Endodermal cell (in vitro differentiated cells): ENCODE measurements around the gene STX8. TPM values are rescaled to one million over a fixed set of nuclear protein-coding genes. Genes with fewer than 3 reads are reported as not detected.

Experiments used
- DNase-seq: peaks from one replicate; pipeline ENCODE4 v3.0.0-alpha.2; 2017
- H3K27ac ChIP-seq: 2 replicates; pipeline ENCODE4 v1.5.1; 2013; ENCODE audit warnings: mild to moderate bottlenecking, low read depth, low read length, moderate library complexity
- H3K27me3 ChIP-seq: 2 replicates; pipeline ENCODE4 v1.6.1; 2013; ENCODE audit warnings: mild to moderate bottlenecking, low read length, moderate library complexity; ENCODE audit not compliant: insufficient read depth, control insufficient read depth, poor library complexity, severe bottlenecking
- H3K36me3 ChIP-seq: 2 replicates; pipeline ENCODE4 v1.7.0; 2013; ENCODE audit warnings: mild to moderate bottlenecking, low read length, moderate library complexity; ENCODE audit not compliant: control insufficient read depth, insufficient read depth
- H3K4me1 ChIP-seq: one replicate; pipeline ENCODE4 v1.7.0; 2013; ENCODE audit warnings: low read length; ENCODE audit not compliant: control insufficient read depth, insufficient read depth
- H3K4me3 ChIP-seq: 2 replicates; pipeline ENCODE4 v1.5.1; 2013; ENCODE audit warnings: mild to moderate bottlenecking, low read length, moderate library complexity
- H3K9ac ChIP-seq: 2 replicates; pipeline ENCODE4 v1.6.1; 2013; ENCODE audit warnings: mild to moderate bottlenecking, low read length, moderate library complexity; ENCODE audit not compliant: poor library complexity, severe bottlenecking; ENCODE audit errors: extremely low read depth
- H3K9me3 ChIP-seq: 2 replicates; pipeline ENCODE4 v1.6.1; 2013; ENCODE audit warnings: mild to moderate bottlenecking, low read length, moderate library complexity; ENCODE audit not compliant: control insufficient read depth
- H3K27ac Mint-ChIP-seq: 2 replicates; pipeline ENCODE4 v1.8.0; 2020; ENCODE audit warnings: mixed read lengths
- H3K27me3 Mint-ChIP-seq: 2 replicates; pipeline ENCODE4 v1.8.0; 2021; ENCODE audit warnings: mild to moderate bottlenecking, mixed read lengths; ENCODE audit not compliant: insufficient read depth
- H3K36me3 Mint-ChIP-seq: 2 replicates; pipeline ENCODE4 v1.8.0; 2020; ENCODE audit warnings: low read depth, mixed read lengths
- H3K4me1 Mint-ChIP-seq: 2 replicates; pipeline ENCODE4 v1.8.0; 2020; ENCODE audit warnings: mixed read lengths
- H3K4me3 Mint-ChIP-seq: 2 replicates; pipeline ENCODE4 v1.8.0; 2020; ENCODE audit warnings: mild to moderate bottlenecking, moderate library complexity, mixed read lengths
- H3K9me3 Mint-ChIP-seq: 2 replicates; pipeline ENCODE4 v1.8.0; 2020; ENCODE audit warnings: mild to moderate bottlenecking, mixed read lengths
- CTCF ChIP-seq: fragments of 200-600 bp; sonication (generic); conservative IDR thresholded peaks from 2 replicates; pipeline ENCODE4 v1.5.0; 2021; ENCODE audit warnings: antibody characterized with exemption, mild to moderate bottlenecking
- WGBS, 2 experiments: methylation state at CpG; one replicate each; pipeline versions ENCODE4 v1.1.5 to v1.1.7; 2013; ENCODE audit warnings: missing lambda C conversion rate in 2 of 2, mixed read lengths in 1 of 2; ENCODE audit not compliant: insufficient coverage in 1 of 2, insufficient read length in 1 of 2; 5-methylcytosine and 5-hydroxymethylcytosine counted together
- total RNA-seq, 2 donors: library from RNA; stranded (reverse); fragmentation: NEBNext Ultra II Directional in 1 of 2; extraction: Animal tissue kit (Norgen Biotek cat#: 25700) in 1 of 2; gene quantifications; 2 replicates in 1 of 2; 3 replicates in 1 of 2; pipeline ENCODE4 v1.2.1, GENCODE V29; 2021

STX8 gene
- total RNA-seq, 2 donors from 2014 or later = 82.5 to 98.2 TPM

GRCh38 chr17:9224485-9224884 lies 351.1 kb downstream of the STX8 start:
- peaks cover 11% of the 10 kb centered on the region for H3K4me1 ChIP-seq

GRCh38 chr17:9223531-9223930 lies 352.1 kb downstream of the STX8 start:
- H3K27ac Mint-ChIP-seq = no peak overlapping the region
- no peak for DNase-seq
- no peaks in the 10 kb centered on the region for H3K27me3 Mint-ChIP-seq
- 75 to 100% methylated on average over 2 to 8 of the region's 8 CpGs for WGBS, 2 experiments
- Histone ChIP-seq H3K36me3 (peaks cover 23% of the 10 kb centered on the region), H3K9me3 (no peaks in the 10 kb centered on the region), H3K4me1 (peaks cover 11% of the 10 kb centered on the region), H3K4me3 (no peak overlapping the region), H3K27me3 (no peaks in the 10 kb centered on the region), H3K9ac (no peak overlapping the region), H3K27ac (no peak overlapping the region)
- H3K9me3 Mint-ChIP-seq = no peaks in the 10 kb centered on the region
- H3K4me3 Mint-ChIP-seq = no peak overlapping the region
- H3K36me3 Mint-ChIP-seq = peaks cover 7% of the 10 kb centered on the region
- TF ChIP-seq CTCF = no peak
- H3K4me1 Mint-ChIP-seq = peaks cover 13% of the 10 kb centered on the region

More at GRCh38 chr17:9224485-9224884, 351.1 kb downstream of the STX8 start:
- Histone ChIP-seq H3K9me3 (no peaks in the 10 kb centered on the region), H3K9ac (no peak overlapping the region), H3K27me3 (no peaks in the 10 kb centered on the region), H3K4me3 (no peak overlapping the region), H3K27ac (no peak overlapping the region), H3K36me3 (peaks cover 23% of the 10 kb centered on the region)
- H3K9me3 Mint-ChIP-seq = no peaks in the 10 kb centered on the region
- H3K4me3 Mint-ChIP-seq = no peak overlapping the region
- no peaks in the 10 kb centered on the region for H3K27me3 Mint-ChIP-seq
- H3K36me3 Mint-ChIP-seq = peaks cover 7% of the 10 kb centered on the region
- H3K27ac Mint-ChIP-seq = no peak overlapping the region
- H3K4me1 Mint-ChIP-seq = peaks cover 13% of the 10 kb centered on the region
- peak; percentile 72 for DNase-seq
- TF ChIP-seq CTCF = no peak
- 89 to 91% methylated on average over 6 of the region's 7 CpGs for WGBS, 2 experiments

- Histone ChIP-seq H3K9me3 (no peaks in the 10 kb centered on the region), H3K9ac (no peak overlapping the region), H3K27ac (no peak overlapping the region), H3K4me1 (peaks cover 11% of the 10 kb centered on the region), H3K36me3 (peaks cover 27% of the 10 kb centered on the region), H3K27me3 (no peaks in the 10 kb centered on the region), H3K4me3 (no peak overlapping the region)
- TF ChIP-seq CTCF = no peak
- H3K36me3 Mint-ChIP-seq = peaks cover 11% of the 10 kb centered on the region
- no peaks in the 10 kb centered on the region for H3K27me3 Mint-ChIP-seq
- H3K4me3 Mint-ChIP-seq = no peak overlapping the region
- 95 to 100% methylated on average over 1 to 5 of the region's 5 CpGs for WGBS, 2 experiments
- DNase-seq = no peak
- peaks cover 26% of the 10 kb centered on the region for H3K4me1 Mint-ChIP-seq
- H3K27ac Mint-ChIP-seq = no peak overlapping the region
- H3K9me3 Mint-ChIP-seq = peaks cover 2% of the 10 kb centered on the region
These were observed 353.8 kb downstream of the STX8 start for GRCh38 chr17:9221922-9222180.
